GM18951 (cell line): ENCODE measurements around the gene ASB3.
"Not testable (repeated sequence)": the region's sequence is repeated elsewhere in the genome, so short reads cannot be mapped to it uniquely, and the experiment has no call there.

Experiments
- POLR2A ChIP-seq: IDR thresholded peaks from 4 replicates; pipeline ENCODE4 v1.6.1; 2011; ENCODE audit warnings: mild to moderate bottlenecking; ENCODE audit not compliant: insufficient read length, insufficient read depth; ENCODE audit errors: extremely low read depth
- in situ Hi-C: fragments of 300-500 bp; cut with MboI; formaldehyde crosslinking; loops from one replicate; pipeline ENCODE4 v1.12.0; 2022; ENCODE audit warnings: low sequenced_read_pairs, mixed read lengths, inconsistent platforms; ENCODE audit not compliant: unreplicated experiment

The ASB3 gene

GRCh38 chr2:53777134-53777533 is 9.6 kb downstream of the ASB3 start:
- in situ Hi-C loops = no loop called here
- TF ChIP-seq POLR2A = no peak

GRCh38 chr2:53770264-53770663 is 16.5 kb downstream of the ASB3 start:
- in situ Hi-C loops = no loop called here
- TF ChIP-seq POLR2A = no peak

GRCh38 chr2:53769318-53769945 is 17.3 kb downstream of the ASB3 start:
- no peak for TF ChIP-seq POLR2A
- in situ Hi-C loops = no loop called here

GRCh38 chr2:53768242-53768542 is 18.6 kb downstream of the ASB3 start:
- in situ Hi-C loops = no loop called here
- TF ChIP-seq POLR2A = no peak

GRCh38 chr2:53767405-53768241 is 19.1 kb downstream of the ASB3 start, which contains the start of gene CHAC2:
TSS of gene CHAC2 (plus strand) at chr2:53767804. CDS start at chr2:53767887, 83 bp downstream.
- peak; percentile 83 for TF ChIP-seq POLR2A
- in situ Hi-C loops = no loop called here

GRCh38 chr2:53765767-53766166 is 21.0 kb downstream of the ASB3 start:
- in situ Hi-C loops = no loop called here
- TF ChIP-seq POLR2A = no peak

- in situ Hi-C loops = not testable (repeated sequence)
Measured at GRCh38 chr2:53757206-53757605, 29.5 kb downstream of the ASB3 start.

- TF ChIP-seq POLR2A = no peak
- in situ Hi-C loops = no loop called here
Measured at GRCh38 chr2:53756644-53757043, 30.1 kb downstream of the ASB3 start.

- no peak for TF ChIP-seq POLR2A
- in situ Hi-C loops = no loop called here
Measured at GRCh38 chr2:53755121-53755520, 31.6 kb downstream of the ASB3 start.

GRCh38 chr2:53753041-53753440 is 33.7 kb downstream of the ASB3 start:
- no peak for TF ChIP-seq POLR2A
- in situ Hi-C loops = no loop called here

- in situ Hi-C loops = no loop called here
- no peak for TF ChIP-seq POLR2A
Measured at GRCh38 chr2:53752385-53752784, 34.4 kb downstream of the ASB3 start.

- in situ Hi-C loops = no loop called here
- TF ChIP-seq POLR2A = no peak
Measured at GRCh38 chr2:53751728-53752127, 35.0 kb downstream of the ASB3 start.

- TF ChIP-seq POLR2A = no peak
- in situ Hi-C loops = no loop called here
Measured at GRCh38 chr2:53750041-53750768, 36.5 kb downstream of the ASB3 start.
